HCT116 (cell line): ENCODE results near the gene SLC35E2B. TPM values are rescaled to one million over a fixed set of nuclear protein-coding genes. Genes with fewer than 3 reads are reported as not detected.

Source experiments
- ATAC-seq: fragments of 200-7000 bp; cut with Tn5 transposase; 2 replicates; pipeline ENCODE4 v1.9.1; 2020; ENCODE audit warnings: mild to moderate bottlenecking, moderate library complexity
- BruUV-seq: library from RNA; stranded (reverse); fragments of 400-500 nt; replicated peaks from 2 replicates; lab custom pipeline; 2021; lab: Mats Ljungman, UMichigan
- CTCF ChIA-PET: fragments of 300-600 bp; sonication (Branson Sonifier 250); formaldehyde crosslinking; loops from one replicate; lab custom pipeline; 2021; ENCODE audit warnings: antibody characterized with exemption; lab: Charles Lee
- POLR2A ChIA-PET: fragments of 300-600, 350-600 bp; sonication (Branson Sonifier 250); formaldehyde crosslinking; loops from one replicate; lab custom pipeline; 2021; ENCODE audit warnings: antibody characterized with exemption; lab: Charles Lee
- RAD21 ChIA-PET, 2 experiments: fragments of 300-600 bp; sonication (Branson Sonifier 250); formaldehyde crosslinking; loops; one replicate each; lab custom pipeline; 2023; ENCODE audit warnings: low total read pairs in 2 of 2; ENCODE audit not compliant: uncharacterized antibody in 2 of 2, unreplicated experiment in 2 of 2, low non-redundant PET in 1 of 2; lab: Charles Lee
- DNase-seq: peaks from one replicate; pipeline ENCODE4 v3.0.0-alpha.2; 2010; ENCODE audit warnings: low read depth, low spot score
- H2AFZ ChIP-seq: fragments of 200-600 bp; shearing (Covaris generic), sonication (generic); 2 replicates; pipeline ENCODE4 v1.6.1; 2017; ENCODE audit warnings: low read depth, mixed run types, mixed read lengths, antibody characterized with exemption, low read length; ENCODE audit not compliant: poor library complexity, severe bottlenecking
- H3K27ac ChIP-seq: 2 replicates; pipeline ENCODE4 v1.5.1; 2012; ENCODE audit warnings: low read depth, low read length
- H3K27me3 ChIP-seq: fragments of 200-600 bp; sonication (generic); 2 replicates; pipeline ENCODE4 v1.6.1; 2016; ENCODE audit warnings: mixed run types, low read length, mixed read lengths; ENCODE audit not compliant: insufficient read depth
- H3K36me3 ChIP-seq, 2 experiments: fragments of 200-500 bp in 1 of 2; fragments of 200-600 bp in 1 of 2; sonication (Bioruptor generic) in 1 of 2; sonication (generic) in 1 of 2; 2 replicates each; pipeline versions ENCODE4 v1.5.1 to v1.6.1; 2014 to 2016; ENCODE audit warnings: low read length in 2 of 2, inconsistent platforms in 1 of 2, mixed read lengths in 1 of 2, mixed run types in 1 of 2; ENCODE audit not compliant: insufficient read depth in 2 of 2, control insufficient read depth in 1 of 2
- H3K4me1 ChIP-seq, 2 experiments: fragments of 200-600 bp in 1 of 2; sonication (generic) in 1 of 2; 2 replicates each; pipeline versions ENCODE4 v1.5.1 to v1.6.1; 2012 to 2017; ENCODE audit warnings: low read length in 2 of 2, inconsistent platforms in 1 of 2, mild to moderate bottlenecking in 1 of 2, mixed read lengths in 1 of 2, mixed run types in 1 of 2, moderate library complexity in 1 of 2; ENCODE audit not compliant: insufficient read depth in 2 of 2, control insufficient read depth in 1 of 2
- H3K4me2 ChIP-seq: fragments of 200-600 bp; sonication (generic); 2 replicates; pipeline ENCODE4 v1.6.1; 2017; ENCODE audit warnings: mixed run types, low read length, mixed read lengths
- H3K4me3 ChIP-seq, 2 experiments: fragments of 200-600 bp in 1 of 2; sonication (generic) in 1 of 2; replicated peaks in 1 of 2; 2 replicates each; pipeline ENCODE4 v1.5.1; 2011 to 2016; ENCODE audit warnings: low read length in 2 of 2, control low read depth in 1 of 2, low read depth in 1 of 2, mild to moderate bottlenecking in 1 of 2, mixed read lengths in 1 of 2, mixed run types in 1 of 2
- H3K79me2 ChIP-seq: fragments of 200-600 bp; sonication (generic); 2 replicates; pipeline ENCODE4 v1.6.1; 2017; ENCODE audit warnings: mild to moderate bottlenecking, mixed run types, low read length, moderate library complexity, mixed read lengths; ENCODE audit not compliant: insufficient read depth
- H3K9ac ChIP-seq: fragments of 200-600 bp; sonication (generic); 2 replicates; pipeline ENCODE4 v1.6.1; 2016; ENCODE audit warnings: low read length, mixed read lengths
- H3K9me2 ChIP-seq: fragments of 200-600 bp; sonication (generic), shearing (Covaris generic); 2 replicates; pipeline ENCODE4 v1.6.1; 2017; ENCODE audit warnings: mixed run types, mild to moderate bottlenecking, moderate library complexity; ENCODE audit not compliant: insufficient read depth
- H3K9me3 ChIP-seq, 2 experiments: fragments of 200-500 bp in 1 of 2; fragments of 200-600 bp in 1 of 2; sonication (Bioruptor generic) in 1 of 2; sonication (generic) in 1 of 2; 2 replicates each; pipeline ENCODE4 v1.6.1; 2014 to 2017; ENCODE audit warnings: low read length in 2 of 2, mixed read lengths in 2 of 2, inconsistent platforms in 1 of 2, low read depth in 1 of 2, mild to moderate bottlenecking in 1 of 2, mixed run types in 1 of 2, moderate library complexity in 1 of 2; ENCODE audit not compliant: control insufficient read depth in 1 of 2, insufficient read depth in 1 of 2
- H4K20me1 ChIP-seq: fragments of 200-600 bp; sonication (generic), shearing (Covaris generic); 2 replicates; pipeline ENCODE4 v1.6.1; 2017; ENCODE audit warnings: mixed run types, mild to moderate bottlenecking, moderate library complexity; ENCODE audit not compliant: insufficient read depth
- MAX ChIP-seq: IDR thresholded peaks from 2 replicates; pipeline ENCODE4 v1.6.1; 2012
- POLR2AphosphoS5 ChIP-seq: IDR thresholded peaks from 2 replicates; pipeline ENCODE4 v1.6.1; 2011; ENCODE audit warnings: mild to moderate bottlenecking, low read depth, low read length, moderate library complexity
- SRF ChIP-seq: IDR thresholded peaks from 2 replicates; pipeline ENCODE4 v1.6.1; 2012; ENCODE audit warnings: low read depth
- intact Hi-C: fragments of 100-400 bp; cut with micrococcal nuclease; formaldehyde crosslinking; loops from 2 replicates; pipeline ENCODE4 v1.10.0; 2022
- total RNA-seq: library from RNA; stranded (reverse); gene quantifications from one replicate; pipeline ENCODE4 v1.2.1, GENCODE V29; 2021; ENCODE audit not compliant: unreplicated experiment
- TF ChIP-seq, protein P1 (sequence below), 3 experiments: fragments of 200-600 bp in 1 of 3; sonication (generic) in 1 of 3; IDR thresholded peaks in 2 of 3; conservative IDR thresholded peaks in 1 of 3; 2 replicates each; pipeline ENCODE4 v1.5.1; 2012 to 2017; ENCODE audit warnings: low read depth in 2 of 3, low read length in 2 of 3, antibody characterized with exemption in 1 of 3, borderline replicate concordance in 1 of 3, control low read depth in 1 of 3, mild to moderate bottlenecking in 1 of 3, mixed read lengths in 1 of 3, mixed run types in 1 of 3, moderate library complexity in 1 of 3; ENCODE audit not compliant: insufficient read depth in 1 of 3

SLC35E2B gene
- total RNA-seq, 1 experiment from 2014 or later, result 30.3 TPM

DNA sequence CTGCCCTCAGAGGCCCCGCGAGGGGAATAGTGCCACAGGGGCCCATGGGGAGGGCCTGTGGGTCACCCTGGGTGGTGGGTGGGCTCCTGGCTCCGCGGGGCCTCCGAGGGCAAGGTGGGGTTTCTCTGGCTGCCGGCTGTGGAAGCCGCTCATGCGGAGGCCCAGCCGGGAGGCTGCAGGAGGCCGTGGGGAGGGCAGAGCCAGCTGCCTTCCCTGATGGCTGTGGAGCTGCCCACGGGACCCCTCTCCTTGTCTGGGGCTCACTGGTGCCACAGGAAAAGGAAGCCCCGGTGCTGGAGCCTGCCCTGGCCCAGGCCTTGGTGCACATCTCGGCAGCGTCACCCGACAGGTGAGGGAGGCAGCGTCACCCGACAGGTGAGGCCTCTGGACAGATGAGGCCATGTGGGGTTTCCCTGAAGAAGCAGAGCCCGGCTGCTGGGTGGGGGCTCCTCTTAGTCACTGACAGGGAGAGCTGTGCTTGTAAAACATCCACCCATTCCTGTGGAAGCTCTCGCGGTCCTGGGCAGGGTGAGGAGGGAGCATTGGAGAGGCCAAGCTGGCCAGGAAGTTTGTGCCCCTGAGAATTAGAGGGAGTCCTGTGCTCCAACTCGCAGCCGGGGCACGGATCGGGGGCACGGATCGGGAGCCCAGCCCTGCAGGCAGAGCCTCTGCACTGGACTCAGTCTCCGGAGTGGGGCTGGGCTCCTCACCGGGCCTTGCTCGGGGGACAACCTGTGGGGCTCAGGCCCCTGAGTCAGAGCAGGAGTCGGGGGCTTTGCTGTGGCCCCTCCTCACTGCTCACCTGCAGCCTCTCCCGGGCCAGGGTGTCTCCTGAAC is 71.2 kb downstream of the SLC35E2B start:
- H3K27ac ChIP-seq, result no peak overlapping the region
- no TSS peak for BruUV-seq
- CTCF ChIA-PET, result no interaction called here
- intact Hi-C loops, result no loop called here
- H3K4me2 ChIP-seq, result no peak overlapping the region
- H3K9me2 ChIP-seq, result no peaks in the 10 kb centered on the region
- H3K9me3 ChIP-seq, result no peaks in the 10 kb centered on the region
- TF ChIP-seq POLR2AphosphoS5, result no peak
- TF ChIP-seq MAX, result no peak
- TF ChIP-seq, protein P1, sequence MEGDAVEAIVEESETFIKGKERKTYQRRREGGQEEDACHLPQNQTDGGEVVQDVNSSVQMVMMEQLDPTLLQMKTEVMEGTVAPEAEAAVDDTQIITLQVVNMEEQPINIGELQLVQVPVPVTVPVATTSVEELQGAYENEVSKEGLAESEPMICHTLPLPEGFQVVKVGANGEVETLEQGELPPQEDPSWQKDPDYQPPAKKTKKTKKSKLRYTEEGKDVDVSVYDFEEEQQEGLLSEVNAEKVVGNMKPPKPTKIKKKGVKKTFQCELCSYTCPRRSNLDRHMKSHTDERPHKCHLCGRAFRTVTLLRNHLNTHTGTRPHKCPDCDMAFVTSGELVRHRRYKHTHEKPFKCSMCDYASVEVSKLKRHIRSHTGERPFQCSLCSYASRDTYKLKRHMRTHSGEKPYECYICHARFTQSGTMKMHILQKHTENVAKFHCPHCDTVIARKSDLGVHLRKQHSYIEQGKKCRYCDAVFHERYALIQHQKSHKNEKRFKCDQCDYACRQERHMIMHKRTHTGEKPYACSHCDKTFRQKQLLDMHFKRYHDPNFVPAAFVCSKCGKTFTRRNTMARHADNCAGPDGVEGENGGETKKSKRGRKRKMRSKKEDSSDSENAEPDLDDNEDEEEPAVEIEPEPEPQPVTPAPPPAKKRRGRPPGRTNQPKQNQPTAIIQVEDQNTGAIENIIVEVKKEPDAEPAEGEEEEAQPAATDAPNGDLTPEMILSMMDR (IDR thresholded peaks at IDR 0.05 in 2 of 3, conservative IDR thresholded peaks at IDR 0.05 in 1 of 3; ENCODE audit: borderline replicate concordance in 1 of 3, insufficient read depth in 1 of 3, low read depth in 2 of 3, low read length in 2 of 3), result no peak
- no peak for TF ChIP-seq SRF
- TF ChIP-seq, all 23 proteins: peak for 0
- Histone ChIP-seq H3K27me3 (no peaks in the 10 kb centered on the region), H3K4me1 (peaks cover 7 to 26% of the 10 kb centered on the region in 2 experiments; a peak in 2 of 4 replicates), H2AFZ (no peak overlapping the region), H3K36me3 (peaks cover 0 to 3% of the 10 kb centered on the region in 2 experiments; a peak in 1 of 4 replicates), H3K4me3 (no peak overlapping the region), H3K9ac (no peak overlapping the region), H4K20me1 (no peaks in the 10 kb centered on the region), H3K79me2 (no peaks in the 10 kb centered on the region; the same call in 1 of the 2 replicates)
- ChIA-PET RAD21 (no interaction called here), POLR2A (no interaction called here)
- ATAC-seq (no peak), DNase-seq (no peak)
